ENCODE measurements around the gene S100A8.

The S100A8 gene
- total RNA-seq: 0 to 0.67 (median 0) reads per million in 9 experiments

GRCh38 chr1:153390938-153391710, at the start of gene S100A8:
S100A8 (minus strand) TSS chr1:153391073; CDS start chr1:153390535, 538 bp downstream.
- no peak for DNase-seq
- H3K4me1 Mint-ChIP-seq (ENCODE audit: low read depth in 2 of 2): no peaks in the 10 kb centered on the region
- H3K36me3 Mint-ChIP-seq (ENCODE audit: insufficient read depth): no peaks in the 10 kb centered on the region
- ATAC-seq (replicated peaks): no peak
- peaks cover 65 to 77% of the 10 kb centered on the region in 2 donors for H3K27me3 Mint-ChIP-seq
- no peak within 1 kb of the TSS for H3K27ac Mint-ChIP-seq
- H3K4me3 Mint-ChIP-seq: no peak within 1 kb of the TSS
- H3K9me3 Mint-ChIP-seq: no peaks in the 10 kb centered on the region

GRCh38 chr1:153439273-153439672, 48.4 kb upstream of the S100A8 start:
- peaks cover 40 to 84% of the 10 kb centered on the region in 2 donors for H3K27me3 Mint-ChIP-seq
- H3K9me3 Mint-ChIP-seq: no peaks in the 10 kb centered on the region
- no peak overlapping the region for H3K4me3 Mint-ChIP-seq
- DNase-seq (no peak), ATAC-seq (replicated peaks) (no peak)
- no peaks in the 10 kb centered on the region for H3K36me3 Mint-ChIP-seq (ENCODE audit: insufficient read depth)
- H3K27ac Mint-ChIP-seq: no peak overlapping the region
- H3K4me1 Mint-ChIP-seq (ENCODE audit: low read depth in 2 of 2): no peaks in the 10 kb centered on the region

- no peaks in the 10 kb centered on the region for H3K4me1 Mint-ChIP-seq (ENCODE audit: low read depth in 2 of 2)
- DNase-seq: no peak
- H3K36me3 Mint-ChIP-seq (ENCODE audit: insufficient read depth): no peaks in the 10 kb centered on the region
- no peak for ATAC-seq (replicated peaks)
- no peaks in the 10 kb centered on the region for H3K9me3 Mint-ChIP-seq
- H3K27ac Mint-ChIP-seq: no peak overlapping the region
- peaks cover 34 to 84% of the 10 kb centered on the region in 2 donors for H3K27me3 Mint-ChIP-seq
- H3K4me3 Mint-ChIP-seq: no peak overlapping the region
Measured at GRCh38 chr1:153438599-153438998, 47.7 kb upstream of the S100A8 start.

GRCh38 chr1:153437236-153437635, 46.4 kb upstream of the S100A8 start:
- Mint-ChIP-seq H3K36me3 (ENCODE audit: insufficient read depth) (no peaks in the 10 kb centered on the region), H3K4me3 (no peak overlapping the region), H3K27me3 (peaks cover 43 to 90% of the 10 kb centered on the region in 2 donors), H3K27ac (no peak overlapping the region), H3K9me3 (no peaks in the 10 kb centered on the region), H3K4me1 (ENCODE audit: low read depth in 2 of 2) (no peaks in the 10 kb centered on the region)
- no peak for DNase-seq
- ATAC-seq (replicated peaks): no peak

GRCh38 chr1:153434746-153435455, 44.0 kb upstream of the S100A8 start:
- Mint-ChIP-seq H3K4me3 (no peak overlapping the region), H3K9me3 (no peaks in the 10 kb centered on the region), H3K27me3 (peaks cover 53 to 92% of the 10 kb centered on the region in 2 donors), H3K4me1 (ENCODE audit: low read depth in 2 of 2) (no peaks in the 10 kb centered on the region), H3K36me3 (ENCODE audit: insufficient read depth) (no peaks in the 10 kb centered on the region), H3K27ac (no peak overlapping the region)
- no peak for ATAC-seq (replicated peaks)
- DNase-seq: no peak

GRCh38 chr1:153432874-153433681, 42.2 kb upstream of the S100A8 start:
- H3K4me3 Mint-ChIP-seq: no peak overlapping the region
- no peaks in the 10 kb centered on the region for H3K4me1 Mint-ChIP-seq (ENCODE audit: low read depth in 2 of 2)
- peaks cover 58 to 92% of the 10 kb centered on the region in 2 donors for H3K27me3 Mint-ChIP-seq
- DNase-seq (no peak), ATAC-seq (replicated peaks) (no peak)
- H3K9me3 Mint-ChIP-seq: no peaks in the 10 kb centered on the region
- H3K27ac Mint-ChIP-seq: no peak overlapping the region
- H3K36me3 Mint-ChIP-seq (ENCODE audit: insufficient read depth): no peaks in the 10 kb centered on the region

GRCh38 chr1:153431928-153432327, 41.1 kb upstream of the S100A8 start:
- Mint-ChIP-seq H3K9me3 (no peaks in the 10 kb centered on the region), H3K4me3 (no peak overlapping the region), H3K27me3 (peaks cover 57 to 92% of the 10 kb centered on the region in 2 donors), H3K4me1 (ENCODE audit: low read depth in 2 of 2) (no peaks in the 10 kb centered on the region), H3K27ac (no peak overlapping the region), H3K36me3 (ENCODE audit: insufficient read depth) (no peaks in the 10 kb centered on the region)
- ATAC-seq (replicated peaks) (no peak), DNase-seq (no peak)

- Mint-ChIP-seq H3K36me3 (ENCODE audit: insufficient read depth) (no peaks in the 10 kb centered on the region), H3K4me1 (ENCODE audit: low read depth in 2 of 2) (no peaks in the 10 kb centered on the region), H3K27ac (no peak overlapping the region), H3K9me3 (no peaks in the 10 kb centered on the region), H3K27me3 (peaks cover 54 to 92% of the 10 kb centered on the region in 2 donors), H3K4me3 (no peak overlapping the region)
- no peak for DNase-seq
- no peak for ATAC-seq (replicated peaks)
Measured at GRCh38 chr1:153431427-153431826, 40.6 kb upstream of the S100A8 start.

- Mint-ChIP-seq H3K27ac (no peak overlapping the region), H3K27me3 (peaks cover 52 to 92% of the 10 kb centered on the region in 2 donors), H3K4me3 (no peak overlapping the region), H3K9me3 (no peaks in the 10 kb centered on the region), H3K4me1 (ENCODE audit: low read depth in 2 of 2) (no peaks in the 10 kb centered on the region), H3K36me3 (ENCODE audit: insufficient read depth) (no peaks in the 10 kb centered on the region)
- ATAC-seq (replicated peaks): no peak
- no peak for DNase-seq
Measured at GRCh38 chr1:153431002-153431401, 40.1 kb upstream of the S100A8 start.

GRCh38 chr1:153430561-153430960, 39.7 kb upstream of the S100A8 start:
- no peaks in the 10 kb centered on the region for H3K4me1 Mint-ChIP-seq (ENCODE audit: low read depth in 2 of 2)
- DNase-seq: no peak
- no peak for ATAC-seq (replicated peaks)

GRCh38 chr1:153430166-153430553, 39.3 kb upstream of the S100A8 start:
- Mint-ChIP-seq H3K9me3 (no peaks in the 10 kb centered on the region), H3K27ac (no peak overlapping the region), H3K36me3 (ENCODE audit: insufficient read depth) (no peaks in the 10 kb centered on the region), H3K4me3 (no peak overlapping the region), H3K27me3 (peaks cover 60 to 92% of the 10 kb centered on the region in 2 donors), H3K4me1 (ENCODE audit: low read depth in 2 of 2) (no peaks in the 10 kb centered on the region)
- ATAC-seq (replicated peaks) (no peak), DNase-seq (no peak)

More at GRCh38 chr1:153430561-153430960, 39.7 kb upstream of the S100A8 start:
- H3K9me3 Mint-ChIP-seq: no peaks in the 10 kb centered on the region
- no peak overlapping the region for H3K4me3 Mint-ChIP-seq
- H3K36me3 Mint-ChIP-seq (ENCODE audit: insufficient read depth): no peaks in the 10 kb centered on the region
- peaks cover 56 to 92% of the 10 kb centered on the region in 2 donors for H3K27me3 Mint-ChIP-seq
- no peak overlapping the region for H3K27ac Mint-ChIP-seq

GRCh38 chr1:153429266-153430165, 38.6 kb upstream of the S100A8 start:
- H3K4me3 Mint-ChIP-seq: no peak overlapping the region
- H3K4me1 Mint-ChIP-seq (ENCODE audit: low read depth in 2 of 2): no peaks in the 10 kb centered on the region
- no peak overlapping the region for H3K27ac Mint-ChIP-seq
- ATAC-seq (replicated peaks) (no peak), DNase-seq (no peak)
- H3K27me3 Mint-ChIP-seq: peaks cover 67 to 92% of the 10 kb centered on the region in 2 donors
- no peaks in the 10 kb centered on the region for H3K9me3 Mint-ChIP-seq
- H3K36me3 Mint-ChIP-seq (ENCODE audit: insufficient read depth): no peaks in the 10 kb centered on the region

All from effector memory CD8-positive, alpha-beta T cell (primary cell).